HCT116 (cell line): Measurements from ENCODE around the gene TAF1B. TPM values are rescaled to one million over a fixed set of nuclear protein-coding genes. Genes with fewer than 3 reads are reported as not detected.

Source experiments
- ATAC-seq: fragments of 200-7000 bp; cut with Tn5 transposase; 2 replicates; pipeline ENCODE4 v1.9.1; 2020; ENCODE audit warnings: mild to moderate bottlenecking, moderate library complexity
- BruUV-seq: library from RNA; stranded (reverse); fragments of 400-500 nt; replicated peaks from 2 replicates; lab custom pipeline; 2021; lab: Mats Ljungman, UMichigan
- CTCF ChIA-PET: fragments of 300-600 bp; sonication (Branson Sonifier 250); formaldehyde crosslinking; loops from one replicate; lab custom pipeline; 2021; ENCODE audit warnings: antibody characterized with exemption; lab: Charles Lee
- POLR2A ChIA-PET: fragments of 300-600, 350-600 bp; sonication (Branson Sonifier 250); formaldehyde crosslinking; loops from one replicate; lab custom pipeline; 2021; ENCODE audit warnings: antibody characterized with exemption; lab: Charles Lee
- RAD21 ChIA-PET, 2 experiments: fragments of 300-600 bp; sonication (Branson Sonifier 250); formaldehyde crosslinking; loops; one replicate each; lab custom pipeline; 2023; ENCODE audit warnings: low total read pairs in 2 of 2; ENCODE audit not compliant: uncharacterized antibody in 2 of 2, unreplicated experiment in 2 of 2, low non-redundant PET in 1 of 2; lab: Charles Lee
- DNase-seq: peaks from one replicate; pipeline ENCODE4 v3.0.0-alpha.2; 2010; ENCODE audit warnings: low read depth, low spot score
- H2AFZ ChIP-seq: fragments of 200-600 bp; shearing (Covaris generic), sonication (generic); 2 replicates; pipeline ENCODE4 v1.6.1; 2017; ENCODE audit warnings: low read depth, mixed run types, mixed read lengths, antibody characterized with exemption, low read length; ENCODE audit not compliant: poor library complexity, severe bottlenecking
- H3K27ac ChIP-seq: 2 replicates; pipeline ENCODE4 v1.5.1; 2012; ENCODE audit warnings: low read depth, low read length
- H3K27me3 ChIP-seq: fragments of 200-600 bp; sonication (generic); 2 replicates; pipeline ENCODE4 v1.6.1; 2016; ENCODE audit warnings: mixed run types, low read length, mixed read lengths; ENCODE audit not compliant: insufficient read depth
- H3K36me3 ChIP-seq, 2 experiments: fragments of 200-500 bp in 1 of 2; fragments of 200-600 bp in 1 of 2; sonication (Bioruptor generic) in 1 of 2; sonication (generic) in 1 of 2; 2 replicates each; pipeline versions ENCODE4 v1.5.1 to v1.6.1; 2014 to 2016; ENCODE audit warnings: low read length in 2 of 2, inconsistent platforms in 1 of 2, mixed read lengths in 1 of 2, mixed run types in 1 of 2; ENCODE audit not compliant: insufficient read depth in 2 of 2, control insufficient read depth in 1 of 2
- H3K4me1 ChIP-seq, 2 experiments: fragments of 200-600 bp in 1 of 2; sonication (generic) in 1 of 2; 2 replicates each; pipeline versions ENCODE4 v1.5.1 to v1.6.1; 2012 to 2017; ENCODE audit warnings: low read length in 2 of 2, inconsistent platforms in 1 of 2, mild to moderate bottlenecking in 1 of 2, mixed read lengths in 1 of 2, mixed run types in 1 of 2, moderate library complexity in 1 of 2; ENCODE audit not compliant: insufficient read depth in 2 of 2, control insufficient read depth in 1 of 2
- H3K4me2 ChIP-seq: fragments of 200-600 bp; sonication (generic); 2 replicates; pipeline ENCODE4 v1.6.1; 2017; ENCODE audit warnings: mixed run types, low read length, mixed read lengths
- H3K4me3 ChIP-seq, 2 experiments: fragments of 200-600 bp in 1 of 2; sonication (generic) in 1 of 2; replicated peaks in 1 of 2; 2 replicates each; pipeline ENCODE4 v1.5.1; 2011 to 2016; ENCODE audit warnings: low read length in 2 of 2, control low read depth in 1 of 2, low read depth in 1 of 2, mild to moderate bottlenecking in 1 of 2, mixed read lengths in 1 of 2, mixed run types in 1 of 2
- H3K79me2 ChIP-seq: fragments of 200-600 bp; sonication (generic); 2 replicates; pipeline ENCODE4 v1.6.1; 2017; ENCODE audit warnings: mild to moderate bottlenecking, mixed run types, low read length, moderate library complexity, mixed read lengths; ENCODE audit not compliant: insufficient read depth
- H3K9ac ChIP-seq: fragments of 200-600 bp; sonication (generic); 2 replicates; pipeline ENCODE4 v1.6.1; 2016; ENCODE audit warnings: low read length, mixed read lengths
- H3K9me2 ChIP-seq: fragments of 200-600 bp; sonication (generic), shearing (Covaris generic); 2 replicates; pipeline ENCODE4 v1.6.1; 2017; ENCODE audit warnings: mixed run types, mild to moderate bottlenecking, moderate library complexity; ENCODE audit not compliant: insufficient read depth
- H3K9me3 ChIP-seq, 2 experiments: fragments of 200-500 bp in 1 of 2; fragments of 200-600 bp in 1 of 2; sonication (Bioruptor generic) in 1 of 2; sonication (generic) in 1 of 2; 2 replicates each; pipeline ENCODE4 v1.6.1; 2014 to 2017; ENCODE audit warnings: low read length in 2 of 2, mixed read lengths in 2 of 2, inconsistent platforms in 1 of 2, low read depth in 1 of 2, mild to moderate bottlenecking in 1 of 2, mixed run types in 1 of 2, moderate library complexity in 1 of 2; ENCODE audit not compliant: control insufficient read depth in 1 of 2, insufficient read depth in 1 of 2
- H4K20me1 ChIP-seq: fragments of 200-600 bp; sonication (generic), shearing (Covaris generic); 2 replicates; pipeline ENCODE4 v1.6.1; 2017; ENCODE audit warnings: mixed run types, mild to moderate bottlenecking, moderate library complexity; ENCODE audit not compliant: insufficient read depth
- ATF3 ChIP-seq: IDR thresholded peaks from 2 replicates; pipeline ENCODE4 v1.6.1; 2012
- CBX3 ChIP-seq: IDR thresholded peaks from 2 replicates; pipeline ENCODE4 v1.6.1; 2012; ENCODE audit warnings: low read depth
- CEBPB ChIP-seq: IDR thresholded peaks from 2 replicates; pipeline ENCODE4 v1.6.1; 2012; ENCODE audit warnings: low read depth
- CTCF ChIP-seq, 3 experiments: fragments of 200-600 bp in 1 of 3; sonication (generic) in 1 of 3; IDR thresholded peaks in 2 of 3; conservative IDR thresholded peaks in 1 of 3; 2 replicates each; pipeline ENCODE4 v1.5.1; 2012 to 2017; ENCODE audit warnings: low read depth in 2 of 3, low read length in 2 of 3, antibody characterized with exemption in 1 of 3, borderline replicate concordance in 1 of 3, control low read depth in 1 of 3, mild to moderate bottlenecking in 1 of 3, mixed read lengths in 1 of 3, mixed run types in 1 of 3, moderate library complexity in 1 of 3; ENCODE audit not compliant: insufficient read depth in 1 of 3
- EGR1 ChIP-seq: IDR thresholded peaks from 2 replicates; pipeline ENCODE4 v1.6.1; 2012; ENCODE audit warnings: low read depth
- ELF1 ChIP-seq: IDR thresholded peaks from 2 replicates; pipeline ENCODE4 v1.6.1; 2012; ENCODE audit warnings: low read depth, borderline replicate concordance
- EZH2 ChIP-seq: fragments of 200-600 bp; sonication (generic); IDR thresholded peaks from 2 replicates; pipeline ENCODE4 v1.6.1; 2017; ENCODE audit warnings: antibody characterized with exemption, mixed run types
- EZH2phosphoT487 ChIP-seq: fragments of 200-600 bp; IDR thresholded peaks from 2 replicates; pipeline ENCODE4 v1.6.1; 2018; ENCODE audit warnings: antibody characterized with exemption, borderline replicate concordance
- FOSL1 ChIP-seq: IDR thresholded peaks from 2 replicates; pipeline ENCODE4 v1.6.1; 2012; ENCODE audit warnings: low read depth
- JUND ChIP-seq: IDR thresholded peaks from 2 replicates; pipeline ENCODE4 v1.6.1; 2012
- POLR2A ChIP-seq: IDR thresholded peaks from 2 replicates; pipeline ENCODE4 v1.7.0; 2011; ENCODE audit warnings: borderline replicate concordance; ENCODE audit not compliant: insufficient read depth, insufficient read length; ENCODE audit errors: extremely low read depth
- POLR2AphosphoS5 ChIP-seq: IDR thresholded peaks from 2 replicates; pipeline ENCODE4 v1.6.1; 2011; ENCODE audit warnings: mild to moderate bottlenecking, low read depth, low read length, moderate library complexity
- RAD21 ChIP-seq: IDR thresholded peaks from 2 replicates; pipeline ENCODE4 v1.6.1; 2012; ENCODE audit warnings: low read depth, mild to moderate bottlenecking
- SIN3A ChIP-seq: IDR thresholded peaks from 2 replicates; pipeline ENCODE4 v1.6.1; 2012; ENCODE audit warnings: low read depth
- SP1 ChIP-seq: IDR thresholded peaks from 2 replicates; pipeline ENCODE4 v1.6.1; 2012; ENCODE audit warnings: low read depth
- TCF7L2 ChIP-seq: IDR thresholded peaks from 2 replicates; pipeline ENCODE4 v1.7.0; 2011; ENCODE audit warnings: borderline replicate concordance, inconsistent platforms; ENCODE audit not compliant: insufficient read depth, insufficient read length; ENCODE audit errors: extremely low read depth
- ZBTB33 ChIP-seq: IDR thresholded peaks from 2 replicates; pipeline ENCODE4 v1.6.1; 2011; ENCODE audit warnings: mild to moderate bottlenecking, low read length, moderate library complexity; ENCODE audit not compliant: insufficient replicate concordance; ENCODE audit errors: extremely low read depth
- ZFX ChIP-seq: fragments of 450-650 bp; IDR thresholded peaks from 2 replicates; pipeline ENCODE4 v1.6.1; 2017
- ZNF274 ChIP-seq: fragments of 200-500 bp; sonication (Bioruptor generic); IDR thresholded peaks from 2 replicates; pipeline ENCODE4 v1.6.1; 2014; ENCODE audit warnings: mild to moderate bottlenecking, low read depth, low read length, inconsistent platforms
- intact Hi-C: fragments of 100-400 bp; cut with micrococcal nuclease; formaldehyde crosslinking; loops from 2 replicates; pipeline ENCODE4 v1.10.0; 2022
- total RNA-seq: library from RNA; stranded (reverse); gene quantifications from one replicate; pipeline ENCODE4 v1.2.1, GENCODE V29; 2021; ENCODE audit not compliant: unreplicated experiment

The TAF1B gene
- total RNA-seq, 1 experiment from 2014 or later, result 27.9 TPM

GRCh38 chr2:9852881-9853280 lies 9.6 kb downstream of the TAF1B start:
- DNase-seq, result no peak
- no peak for ATAC-seq
- TF ChIP-seq ZFX, result no peak
- no peak for TF ChIP-seq RAD21
- no peak for TF ChIP-seq FOSL1
- TF ChIP-seq SP1, result no peak
- no peak for TF ChIP-seq POLR2AphosphoS5
- no peak for TF ChIP-seq CBX3
- TF ChIP-seq CEBPB, result no peak
- TF ChIP-seq ZBTB33, result no peak
- TF ChIP-seq EZH2phosphoT487, result no peak
- no peak for TF ChIP-seq TCF7L2
- no peak for TF ChIP-seq ELF1
- TF ChIP-seq POLR2A, result no peak
- no peak for TF ChIP-seq JUND
- no peak for TF ChIP-seq ATF3
- no peak for TF ChIP-seq ZNF274
- TF ChIP-seq SIN3A, result no peak
- no peak for TF ChIP-seq CTCF (IDR thresholded peaks at IDR 0.05 in 2 of 3, conservative IDR thresholded peaks at IDR 0.05 in 1 of 3; ENCODE audit: borderline replicate concordance in 1 of 3, insufficient read depth in 1 of 3, low read depth in 2 of 3, low read length in 2 of 3)
- no peak for TF ChIP-seq EZH2
- no peak for TF ChIP-seq EGR1
- Histone ChIP-seq H3K9ac (no peak overlapping the region), H3K36me3 (peaks cover 48 to 66% of the 10 kb centered on the region in 2 experiments), H3K4me1 (no peaks in the 10 kb centered on the region), H3K27me3 (no peaks in the 10 kb centered on the region), H3K79me2 (0 out of 2 replicates have a peak, but pooled peaks cover 10% of the 10 kb centered on the region), H3K4me3 (no peak overlapping the region), H3K4me2 (no peak overlapping the region), H2AFZ (no peak overlapping the region), H3K27ac (no peak overlapping the region), H4K20me1 (no peaks in the 10 kb centered on the region), H3K9me2 (no peaks in the 10 kb centered on the region), H3K9me3 (peaks cover under 1 to 4% of the 10 kb centered on the region in 2 experiments; a peak in 1 of 4 replicates)
- BruUV-seq, result no TSS peak
- intact Hi-C loops, result no loop called here
- POLR2A ChIA-PET, result interaction anchor here (0.8 kb wide), 1 partner anchor 10 kb away, joined by 3 read pairs; the partner anchor contains the start of gene TAF1B
- CTCF ChIA-PET, result interaction anchor here (0.9 kb wide), 1 partner anchor 9 kb away, joined by 3 read pairs; the partner anchor contains the start of gene TAF1B
- RAD21 ChIA-PET, result interaction anchor here in 1 of 2 experiments (0.7 kb wide), 1 partner anchor 10 kb away, joined by 3 read pairs; no protein-coding TSS in a partner anchor
